ENCODE measurements around the gene PPT2.

GRCh38 chr6:32174416-32174815 is 20.5 kb downstream of the PPT2 start:
- TF ChIP-seq CTCF (IDR thresholded peaks at IDR 0.05) (no peak), POLR2A (IDR thresholded peaks at IDR 0.05) (no peak)

Measured in uterus (tissue), 2 donors.